H1 (cell line): ENCODE data around the gene TTLL5. TPM values are rescaled to one million over a fixed set of nuclear protein-coding genes. Genes with fewer than 3 reads are reported as not detected.

ENCODE experiments used
- CTCF ChIA-PET: fragments of 300-600 bp; sonication (Branson Sonifier 250); formaldehyde crosslinking; loops from one replicate; lab custom pipeline; 2021; ENCODE audit not compliant: partially characterized antibody; lab: Charles Lee
- POLR2A ChIA-PET: fragments of 300-600 bp; sonication (Branson Sonifier 250); formaldehyde crosslinking; loops from one replicate; lab custom pipeline; 2021; ENCODE audit warnings: inconsistent platforms; ENCODE audit not compliant: partially characterized antibody; lab: Charles Lee
- DNase-seq, 2 experiments: peaks; one replicate each; pipeline versions ENCODE4 v3.0.0 to v3.0.0-alpha.2; 2010 to 2022; ENCODE audit warnings: low spot score in 2 of 2, low read depth in 1 of 2, mixed read lengths in 1 of 2
- FAIRE-seq: peaks from 2 replicates; lab custom pipeline; 2011; peaks lifted over from hg19 to GRCh38; lab: Jason Lieb, UNC
- H2AFZ ChIP-seq: 2 replicates; pipeline ENCODE4 v1.8.1; 2012; ENCODE audit warnings: low read length, inconsistent platforms
- H2AK5ac ChIP-seq: 2 replicates; pipeline ENCODE4 v1.6.1; 2013; ENCODE audit warnings: low read depth, low read length
- H2BK120ac ChIP-seq: replicated peaks from 2 replicates; pipeline ENCODE3; 2013; ENCODE audit warnings: low read depth, low read length, inconsistent platforms
- H2BK12ac ChIP-seq: 2 replicates; pipeline ENCODE4 v1.6.1; 2013; ENCODE audit warnings: low read depth, low read length
- H2BK15ac ChIP-seq: 2 replicates; pipeline ENCODE4 v1.6.1; 2013; ENCODE audit warnings: low read length
- H2BK20ac ChIP-seq: 2 replicates; pipeline ENCODE4 v1.6.1; 2013; ENCODE audit warnings: low read length
- H2BK5ac ChIP-seq: 2 replicates; pipeline ENCODE4 v1.6.1; 2013; ENCODE audit warnings: low read depth, low read length
- H3K14ac ChIP-seq: 2 replicates; pipeline ENCODE4 v1.6.1; 2013; ENCODE audit warnings: inconsistent platforms; ENCODE audit not compliant: insufficient read length
- H3K18ac ChIP-seq: 2 replicates; pipeline ENCODE4 v1.6.1; 2013; ENCODE audit warnings: low read length; ENCODE audit errors: extremely low read depth
- H3K23ac ChIP-seq: 2 replicates; pipeline ENCODE4 v1.6.1; 2013; ENCODE audit warnings: inconsistent platforms; ENCODE audit not compliant: insufficient read length
- H3K23me2 ChIP-seq: 2 replicates; pipeline ENCODE4 v1.6.1; 2013; ENCODE audit warnings: low read depth, low read length
- H3K27ac ChIP-seq: 2 replicates; pipeline ENCODE4 v1.6.1; 2011; ENCODE audit warnings: low read depth, low read length, inconsistent platforms
- H3K27me3 ChIP-seq, 4 experiments: replicated peaks in 1 of 4; 1 replicate in 1 of 4; 2 replicates in 3 of 4; pipeline versions ENCODE4 v1.6.1 to v1.8.1; 2011 to 2013; ENCODE audit warnings: low read length in 3 of 4, mild to moderate bottlenecking in 3 of 4, inconsistent platforms in 2 of 4, mixed read lengths in 2 of 4, moderate library complexity in 1 of 4; ENCODE audit not compliant: control insufficient read depth in 3 of 4, insufficient read depth in 3 of 4; ENCODE audit errors: extremely low read depth in 1 of 4
- H3K36me3 ChIP-seq, 4 experiments: 2 replicates each; pipeline versions ENCODE4 v1.6.1 to v1.8.1; 2011 to 2013; ENCODE audit warnings: mild to moderate bottlenecking in 4 of 4, low read length in 3 of 4, moderate library complexity in 2 of 4, control low read depth in 1 of 4, inconsistent platforms in 1 of 4; ENCODE audit not compliant: insufficient read depth in 4 of 4, control insufficient read depth in 2 of 4
- H3K4ac ChIP-seq: replicated peaks from 2 replicates; pipeline ENCODE3; 2013; ENCODE audit warnings: low read length, low read depth, mixed read lengths, inconsistent platforms; ENCODE audit not compliant: insufficient read length
- H3K4me1 ChIP-seq, 4 experiments: replicated peaks in 1 of 4; 1 replicate in 1 of 4; 2 replicates in 3 of 4; pipeline versions ENCODE4 v1.6.1 to v1.8.1; 2011 to 2013; ENCODE audit warnings: low read length in 3 of 4, inconsistent platforms in 2 of 4, mixed read lengths in 1 of 4; ENCODE audit not compliant: insufficient read depth in 4 of 4, control insufficient read depth in 3 of 4
- H3K4me2 ChIP-seq, 2 experiments: 2 replicates each; pipeline versions ENCODE4 v1.6.1 to v1.8.1; 2011 to 2013; ENCODE audit warnings: low read depth in 2 of 2, low read length in 2 of 2, control low read depth in 1 of 2, inconsistent platforms in 1 of 2, mild to moderate bottlenecking in 1 of 2; ENCODE audit not compliant: insufficient read depth in 1 of 2
- H3K4me3 ChIP-seq, 4 experiments: fragments of 200-600, 300-600 bp in 1 of 4; sonication (generic), shearing (Covaris generic), sonication (Bioruptor Twin) in 1 of 4; 2 replicates each; pipeline versions ENCODE4 v1.5.1 to v1.8.1; 2011 to 2016; ENCODE audit warnings: low read length in 4 of 4, low read depth in 3 of 4, control low read depth in 2 of 4, inconsistent platforms in 2 of 4, mild to moderate bottlenecking in 2 of 4, mixed read lengths in 1 of 4, moderate library complexity in 1 of 4; ENCODE audit not compliant: insufficient read depth in 2 of 4; ENCODE audit errors: extremely low read depth in 1 of 4
- H3K56ac ChIP-seq: replicated peaks from 2 replicates; pipeline ENCODE3; 2013; ENCODE audit warnings: low read depth, mild to moderate bottlenecking, mixed read lengths, low read length, inconsistent platforms; ENCODE audit not compliant: insufficient read length
- H3K79me1 ChIP-seq: 2 replicates; pipeline ENCODE4 v1.6.1; 2013; ENCODE audit warnings: low read depth, low read length, control low read depth
- H3K79me2 ChIP-seq, 2 experiments: 2 replicates each; pipeline versions ENCODE4 v1.6.1 to v1.8.1; 2012 to 2013; ENCODE audit warnings: low read length in 2 of 2, mild to moderate bottlenecking in 2 of 2, inconsistent platforms in 1 of 2; ENCODE audit not compliant: insufficient read depth in 2 of 2, control insufficient read depth in 1 of 2
- H3K9ac ChIP-seq, 4 experiments: replicated peaks in 1 of 4; 1 replicate in 1 of 4; 2 replicates in 3 of 4; pipeline versions ENCODE4 v1.6.1 to v1.8.1; 2011 to 2013; ENCODE audit warnings: low read depth in 3 of 4, low read length in 3 of 4, control low read depth in 2 of 4, mild to moderate bottlenecking in 2 of 4, moderate library complexity in 2 of 4, inconsistent platforms in 1 of 4; ENCODE audit errors: extremely low read depth in 1 of 4
- H3K9me3 ChIP-seq, 2 experiments: 2 replicates each; pipeline versions ENCODE4 v1.6.1 to v1.8.1; 2012 to 2013; ENCODE audit warnings: mild to moderate bottlenecking in 2 of 2, moderate library complexity in 2 of 2, control low read depth in 1 of 2, inconsistent platforms in 1 of 2, low read depth in 1 of 2, low read length in 1 of 2, mixed read lengths in 1 of 2; ENCODE audit not compliant: insufficient read depth in 2 of 2
- H4K20me1 ChIP-seq, 2 experiments: replicated peaks in 1 of 2; 2 replicates each; pipeline versions ENCODE3 to v1.8.1; 2011 to 2013; ENCODE audit warnings: inconsistent platforms in 2 of 2, low read length in 2 of 2, mild to moderate bottlenecking in 1 of 2; ENCODE audit not compliant: insufficient read depth in 2 of 2, control insufficient read depth in 1 of 2
- H4K5ac ChIP-seq: 2 replicates; pipeline ENCODE4 v1.6.1; 2013; ENCODE audit warnings: low read length, low read depth, mixed read lengths, inconsistent platforms; ENCODE audit not compliant: insufficient read length
- H4K8ac ChIP-seq: 2 replicates; pipeline ENCODE4 v1.8.0; 2013; ENCODE audit warnings: mild to moderate bottlenecking, moderate library complexity, low read length, inconsistent platforms; ENCODE audit not compliant: insufficient read depth; ENCODE audit errors: extremely low read depth
- H4K91ac ChIP-seq: replicated peaks from 2 replicates; pipeline ENCODE3; 2013; ENCODE audit warnings: low read length, mixed read lengths, inconsistent platforms; ENCODE audit not compliant: insufficient read length
- RAD21 ChIP-seq, 2 experiments: IDR thresholded peaks in 1 of 2; conservative IDR thresholded peaks in 1 of 2; 2 replicates each; pipeline ENCODE4 v1.6.1; 2011; ENCODE audit warnings: low read depth in 2 of 2, low read length in 2 of 2, improper control_type of control experiment in 1 of 2, inconsistent platforms in 1 of 2, mild to moderate bottlenecking in 1 of 2, moderate library complexity in 1 of 2
- SAP30 ChIP-seq: fragments of 300-600 bp; sonication (generic); IDR thresholded peaks from 2 replicates; pipeline ENCODE4 v1.7.1; 2012; ENCODE audit warnings: low read length, moderate library complexity, mild to moderate bottlenecking, inconsistent platforms; ENCODE audit not compliant: insufficient read depth, insufficient replicate concordance
- SIRT6 ChIP-seq: IDR thresholded peaks from one replicate; pipeline ENCODE4 v1.7.1; 2012; ENCODE audit warnings: low read length, inconsistent platforms
- SP2 ChIP-seq: IDR thresholded peaks from 2 replicates; pipeline ENCODE4 v1.6.1; 2012; ENCODE audit warnings: mild to moderate bottlenecking, low read length, inconsistent platforms
- TCF12 ChIP-seq: IDR thresholded peaks from 2 replicates; pipeline ENCODE4 v1.6.1; 2011; ENCODE audit warnings: low read depth, mild to moderate bottlenecking, low read length
- WGBS, 2 experiments: shearing (Covaris generic) in 1 of 2; methylation state at CpG; one replicate each; pipeline versions ENCODE4 v1.1.6 to v1.1.7; 2013 to 2015; ENCODE audit warnings: low lambda C conversion rate in 2 of 2, mixed read lengths in 2 of 2, inconsistent platforms in 1 of 2, low coverage in 1 of 2, missing lambda C conversion rate in 1 of 2; ENCODE audit not compliant: insufficient replicate concordance in 2 of 2, insufficient coverage in 1 of 2, insufficient read length in 1 of 2; ENCODE audit errors: extremely low coverage in 1 of 2, missing lambda C conversion rate in 1 of 2; 5-methylcytosine and 5-hydroxymethylcytosine counted together
- polyA plus RNA-seq, 7 experiments: library from polyadenylated mRNA; depleted of rRNA in 3 of 7; stranded (reverse) in 5 of 7; unstranded in 2 of 7; fragments of >200 nt in 5 of 7; fragments of 200-250 nt in 2 of 7; gene quantifications; 1 replicate in 5 of 7; 2 replicates in 1 of 7; 4 replicates in 1 of 7; pipeline versions ENCODE4 v1.2.1 to v1.2.3, GENCODE V29; 2011 to 2013; ENCODE audit warnings: missing spikeins in 2 of 7, mixed read lengths in 2 of 7
- total RNA-seq: library from RNA; stranded (reverse); fragmentation: NEBNext Ultra II Directional; extraction: Animal tissue kit (Norgen Biotek cat#: 25700); gene quantifications from 2 replicates; pipeline ENCODE4 v1.2.1, GENCODE V29; 2021

TTLL5 gene
- total and polyA plus RNA-seq, 2 of the 8 experiments (the other 6 are each of a cell fraction or from before 2014, with no cell fraction given), result 16.1 to 45.9 TPM

DNA sequence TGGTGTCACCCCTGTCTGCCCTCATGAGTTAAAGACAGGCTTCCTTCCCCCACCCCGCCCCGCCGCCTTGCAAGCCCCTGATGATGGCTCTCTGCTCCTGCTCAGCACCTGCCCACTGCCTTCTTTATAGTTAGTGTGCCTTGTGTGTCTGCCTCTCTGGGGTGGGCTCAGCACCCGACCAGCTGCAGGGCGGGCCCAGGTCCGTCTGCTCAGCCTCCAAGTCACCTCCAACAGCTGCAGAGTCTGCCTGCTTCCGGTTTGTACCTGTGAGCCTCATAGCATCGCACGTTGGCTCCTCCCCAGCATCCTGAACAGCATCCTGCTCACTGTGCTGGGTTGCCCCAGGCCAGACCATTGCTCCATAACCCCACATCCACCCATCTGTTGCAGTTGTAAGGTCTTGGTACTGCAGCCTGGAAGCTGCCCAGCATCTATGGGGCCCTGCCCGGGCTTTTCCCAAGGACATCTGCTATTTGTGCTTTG lies 317.2 kb downstream of the TTLL5 start:
- Histone ChIP-seq H4K5ac (no peak overlapping the region), H3K27ac (no peak overlapping the region), H3K9ac (no peak overlapping the region), H2AK5ac (no peak overlapping the region), H3K4ac (no peak overlapping the region), H3K4me3 (no peak overlapping the region), H4K91ac (no peak overlapping the region), H3K56ac (no peak overlapping the region), H4K20me1 (no peaks in the 10 kb centered on the region), H3K4me1 (peaks cover 0 to 7% (median 1%) of the 10 kb centered on the region in 4 experiments; a peak in 5 of 7 replicates), H2BK120ac (no peak overlapping the region), H3K36me3 (no peaks in the 10 kb centered on the region), H3K79me1 (no peaks in the 10 kb centered on the region), H3K23me2 (peaks cover 8% of the 10 kb centered on the region), H2BK15ac (no peak overlapping the region), H2BK20ac (no peak overlapping the region), H2BK12ac (no peak overlapping the region), H4K8ac (no peak overlapping the region; the same call in 1 of the 2 replicates), H2BK5ac (no peak overlapping the region), H3K14ac (no peak overlapping the region), H3K23ac (no peak overlapping the region), H3K27me3 (peaks cover 0 to 17% (median 9%) of the 10 kb centered on the region in 4 experiments; a peak in 3 of 7 replicates), H3K79me2 (no peaks in the 10 kb centered on the region), H3K4me2 (no peak overlapping the region), H3K9me3 (no peaks in the 10 kb centered on the region), H3K18ac (no peak overlapping the region), H2AFZ (no peak overlapping the region)
- ChIA-PET CTCF (interaction anchor here (0.7 to 20.1 kb wide), 29 partner anchors 8 to 322 kb away, joined by 3 to 261 read pairs (median 5); no protein-coding TSS in a partner anchor), POLR2A (no interaction called here)
- no peak for FAIRE-seq
- WGBS, 2 experiments, result 79% methylated on average over 10 of the region's 10 CpGs; no CpG with 5 or more reads in 1 of the 2 experiments
- no peak for DNase-seq
- TF ChIP-seq SAP30 (no peak), SP2 (no peak), RAD21 (IDR thresholded peaks at IDR 0.05 in 1 of 2, conservative IDR thresholded peaks at IDR 0.05 in 1 of 2; ENCODE audit: low read depth in 2 of 2, low read length in 2 of 2) (no peak), TCF12 (no peak), SIRT6 (no peak)
